HepG2 (cell line): Measurements from ENCODE around the gene COX10. TPM values are rescaled to one million over a fixed set of nuclear protein-coding genes. Genes with fewer than 3 reads are reported as not detected.
A peak's percentile ranks its signal among the peaks of the same experiment; 100 is the strongest.

Experiments used
- AKNA ChIP-seq: sonication (generic); formaldehyde crosslinking; IDR thresholded peaks from 2 replicates; pipeline ENCODE4 v1.4.0; 2020; ENCODE audit warnings: missing genetic modification reagents, borderline replicate concordance
- CENPX ChIP-seq: sonication (generic); formaldehyde crosslinking; IDR thresholded peaks from 2 replicates; pipeline ENCODE4 v1.9.0; 2021; ENCODE audit warnings: mild to moderate bottlenecking, missing genetic modification reagents, moderate library complexity
- GRHL1 ChIP-seq: sonication (generic); formaldehyde crosslinking; conservative IDR thresholded peaks from 2 replicates; pipeline ENCODE4 v1.8.0; 2022; ENCODE audit warnings: missing genetic modification reagents
- HMG20B ChIP-seq: conservative IDR thresholded peaks from 2 replicates; pipeline ENCODE4 v1.6.1; 2016; ENCODE audit warnings: missing genetic modification reagents, missing compliant biosample characterization
- HOXA3 ChIP-seq: sonication (generic); formaldehyde crosslinking; IDR thresholded peaks from 2 replicates; pipeline ENCODE4 v1.5.0; 2020; ENCODE audit warnings: missing genetic modification reagents
- HOXA9 ChIP-seq: sonication (generic); formaldehyde crosslinking; IDR thresholded peaks from 2 replicates; pipeline ENCODE4 v1.8.1; 2022; ENCODE audit warnings: missing genetic modification reagents, mild to moderate bottlenecking, moderate library complexity, borderline replicate concordance
- KAT2B ChIP-seq: fragments of 150-350 bp; IDR thresholded peaks from 2 replicates; pipeline ENCODE4 v1.6.1; 2014; ENCODE audit warnings: low read depth, low read length, borderline replicate concordance
- MIER2 ChIP-seq: IDR thresholded peaks from 2 replicates; pipeline ENCODE4 v1.6.1; 2016; ENCODE audit warnings: missing biosample characterization, missing genetic modification reagents
- NR1H2 ChIP-seq: sonication (generic); formaldehyde crosslinking; IDR thresholded peaks from 2 replicates; pipeline ENCODE4 v1.8.1; 2022; ENCODE audit warnings: low read depth, missing genetic modification reagents, borderline replicate concordance
- SIN3B ChIP-seq: fragments of 150-350 bp; IDR thresholded peaks from 2 replicates; pipeline ENCODE4 v1.6.1; 2014; ENCODE audit warnings: low read length
- SNAPC2 ChIP-seq: sonication (generic); formaldehyde crosslinking; IDR thresholded peaks from 2 replicates; pipeline ENCODE4 v1.8.1; 2022; ENCODE audit warnings: mild to moderate bottlenecking, missing genetic modification reagents
- TAF1 ChIP-seq: sonication (generic); formaldehyde crosslinking; IDR thresholded peaks from 2 replicates; pipeline ENCODE4 v1.4.0; 2020; ENCODE audit warnings: missing genetic modification reagents
- THAP9 ChIP-seq: sonication (generic); formaldehyde crosslinking; IDR thresholded peaks from 2 replicates; pipeline ENCODE4; 2020; ENCODE audit warnings: missing genetic modification reagents, mild to moderate bottlenecking, borderline replicate concordance
- ZNF280B ChIP-seq: sonication (generic); formaldehyde crosslinking; IDR thresholded peaks from 2 replicates; pipeline ENCODE4 v1.5.0; 2020; ENCODE audit warnings: missing genetic modification reagents, mild to moderate bottlenecking, borderline replicate concordance
- ZNF367 ChIP-seq: sonication (generic); formaldehyde crosslinking; IDR thresholded peaks from 2 replicates; pipeline ENCODE4 v1.4.0; 2020; ENCODE audit warnings: missing genetic modification reagents, borderline replicate concordance
- ZNF619 ChIP-seq: sonication (generic); formaldehyde crosslinking; IDR thresholded peaks from 2 replicates; pipeline ENCODE4 v1.4.0; 2020; ENCODE audit warnings: mild to moderate bottlenecking, missing genetic modification reagents
- ZNF780A ChIP-seq: sonication (generic); formaldehyde crosslinking; IDR thresholded peaks from 2 replicates; pipeline ENCODE4 v1.8.0; 2022; ENCODE audit warnings: mild to moderate bottlenecking, missing genetic modification reagents, moderate library complexity
- polyA plus RNA-seq, 8 experiments: library from polyadenylated mRNA; depleted of rRNA in 3 of 8; stranded (reverse) in 7 of 8; unstranded in 1 of 8; fragments of >200 nt; fragmentation: Illumina TruSeq in 4 of 8; extraction: Trizol in 4 of 8; gene quantifications; 2 replicates each; pipeline versions ENCODE4 v1.2.1 to v1.2.3, GENCODE V29; 2011 to 2016; ENCODE audit warnings: low read depth in 4 of 8, missing spikeins in 1 of 8, mixed read lengths in 1 of 8; ENCODE audit not compliant: insufficient read depth in 1 of 8
- total RNA-seq, 5 experiments: library from RNA; depleted of rRNA; stranded (reverse); fragments of >200 nt; fragmentation: Illumina TruSeq; extraction: Trizol; gene quantifications; 2 replicates each; pipeline ENCODE4 v1.2.3, GENCODE V29; 2016; ENCODE audit warnings: low read depth in 1 of 5
- TF ChIP-seq, protein P1 (sequence below): sonication (generic); formaldehyde crosslinking; IDR thresholded peaks from 2 replicates; pipeline ENCODE4 v1.4.0; 2020; ENCODE audit warnings: mild to moderate bottlenecking, missing genetic modification reagents

The COX10 gene
- total and polyA plus RNA-seq, 2 of the 13 experiments (the other 11 are each of a cell fraction or from before 2014, with no cell fraction given) = 13.9 to 20.1 TPM

- TF ChIP-seq GRHL1 (CRISPR knock-in tag) (no peak), ZNF367 (CRISPR knock-in tag) (no peak), AKNA (CRISPR knock-in tag) (no peak), ZNF619 (peak; percentile 46; the same call in 1 of the 2 replicates), HOXA3 (peak; percentile 93), CENPX (CRISPR knock-in tag) (no peak), HOXA9 (CRISPR knock-in tag) (no peak), HMG20B (CRISPR knock-in tag) (no peak), THAP9 (peak; percentile 92), TAF1 (CRISPR knock-in tag) (peak; percentile 99), KAT2B (no peak), ZNF280B (CRISPR knock-in tag) (peak; percentile 17; the same call in 1 of the 2 replicates), NR1H2 (CRISPR knock-in tag) (no peak), SIN3B (peak; percentile 84), MIER2 (CRISPR knock-in tag) (no peak), SNAPC2 (CRISPR knock-in tag) (0 out of 2 replicates have a peak, but pooled peaks have one; percentile 34), ZNF780A (CRISPR knock-in tag) (no peak)
- TF ChIP-seq, protein P1, sequence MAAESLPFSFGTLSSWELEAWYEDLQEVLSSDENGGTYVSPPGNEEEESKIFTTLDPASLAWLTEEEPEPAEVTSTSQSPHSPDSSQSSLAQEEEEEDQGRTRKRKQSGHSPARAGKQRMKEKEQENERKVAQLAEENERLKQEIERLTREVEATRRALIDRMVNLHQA (CRISPR knock-in tag) = no peak
These were observed at the start of gene COX10 (continued) for GRCh38 chr17:14069251-14070021.
